Ectodermal cell (in vitro differentiated cells): Measurements from ENCODE around the gene HACE1.
"Not testable (repeated sequence)": the region's sequence is repeated elsewhere in the genome, so short reads cannot be mapped to it uniquely, and the experiment has no call there.

Experiments used
- H3K27ac ChIP-seq: 2 replicates; pipeline ENCODE4 v1.7.0; 2013; ENCODE audit warnings: mild to moderate bottlenecking, low read depth, low read length; ENCODE audit not compliant: insufficient read depth, poor library complexity, severe bottlenecking
- H3K27me3 ChIP-seq: 2 replicates; pipeline ENCODE4 v1.7.0; 2013; ENCODE audit warnings: mild to moderate bottlenecking, low read length; ENCODE audit not compliant: insufficient read depth, control insufficient read depth, poor library complexity, severe bottlenecking
- H3K36me3 ChIP-seq: one replicate; pipeline ENCODE4 v1.7.0; 2013; ENCODE audit warnings: low read length; ENCODE audit not compliant: control insufficient read depth, insufficient read depth
- H3K4me1 ChIP-seq: one replicate; pipeline ENCODE4 v1.7.0; 2013; ENCODE audit warnings: low read length; ENCODE audit not compliant: control insufficient read depth, insufficient read depth
- H3K4me3 ChIP-seq: 2 replicates; pipeline ENCODE4 v1.7.0; 2013; ENCODE audit warnings: low read depth, low read length, control low read depth; ENCODE audit not compliant: insufficient read depth
- H3K9me3 ChIP-seq: 2 replicates; pipeline ENCODE4 v1.7.0; 2013; ENCODE audit warnings: mild to moderate bottlenecking, low read length, moderate library complexity; ENCODE audit not compliant: control insufficient read depth
- WGBS, 2 experiments: methylation state at CpG; one replicate each; pipeline ENCODE4 v1.1.7; 2013; ENCODE audit warnings: missing lambda C conversion rate in 2 of 2; 5-methylcytosine and 5-hydroxymethylcytosine counted together

HACE1 gene

GRCh38 chr6:104835782-104836181 is 23.9 kb downstream of the HACE1 start:
- H3K4me1 ChIP-seq = no peaks in the 10 kb centered on the region
- H3K27ac ChIP-seq = no peak overlapping the region
- H3K4me3 ChIP-seq = no peak overlapping the region
- no peaks in the 10 kb centered on the region for H3K27me3 ChIP-seq
- no peaks in the 10 kb centered on the region for H3K9me3 ChIP-seq
- peaks cover 24% of the 10 kb centered on the region for H3K36me3 ChIP-seq

GRCh38 chr6:104829183-104829958 is 30.3 kb downstream of the HACE1 start:
- WGBS, 2 experiments = 90 to 95% methylated on average over 1 of the region's 1 CpG

GRCh38 chr6:104828478-104828877 is 31.2 kb downstream of the HACE1 start:
- H3K27me3 ChIP-seq = no peaks in the 10 kb centered on the region
- no peak overlapping the region for H3K27ac ChIP-seq
- no peak overlapping the region for H3K4me3 ChIP-seq
- WGBS, 2 experiments = no CpG with 5 or more reads among the region's 1 CpG
- no peaks in the 10 kb centered on the region for H3K9me3 ChIP-seq
- no peaks in the 10 kb centered on the region for H3K4me1 ChIP-seq
- peaks cover 10% of the 10 kb centered on the region for H3K36me3 ChIP-seq

More at GRCh38 chr6:104829183-104829958, 30.3 kb downstream of the HACE1 start:
- Histone ChIP-seq H3K9me3 (no peaks in the 10 kb centered on the region), H3K27ac (no peak overlapping the region), H3K27me3 (no peaks in the 10 kb centered on the region), H3K4me1 (no peaks in the 10 kb centered on the region), H3K4me3 (no peak overlapping the region), H3K36me3 (peaks cover 15% of the 10 kb centered on the region)

GRCh38 chr6:104820820-104821219 is 38.9 kb downstream of the HACE1 start:
- not testable (repeated sequence) for H3K4me1 ChIP-seq, H3K27me3 ChIP-seq, H3K9me3 ChIP-seq, H3K4me3 ChIP-seq, H3K36me3 ChIP-seq, H3K27ac ChIP-seq
- WGBS, 2 experiments = 84 to 97% methylated on average over 4 of the region's 4 CpGs

GRCh38 chr6:104816125-104816524 is 43.6 kb downstream of the HACE1 start:
- no peaks in the 10 kb centered on the region for H3K4me1 ChIP-seq
- no peaks in the 10 kb centered on the region for H3K27me3 ChIP-seq
- no peaks in the 10 kb centered on the region for H3K36me3 ChIP-seq
- no peak overlapping the region for H3K27ac ChIP-seq
- H3K4me3 ChIP-seq = no peak overlapping the region
- H3K9me3 ChIP-seq = no peaks in the 10 kb centered on the region
- 90 to 95% methylated on average over 3 of the region's 3 CpGs for whole genome bisulfite sequencing, 2 experiments

- H3K4me3 ChIP-seq = no peak overlapping the region
- 95 to 97% methylated on average over 2 of the region's 2 CpGs for WGBS, 2 experiments
- H3K27me3 ChIP-seq = no peaks in the 10 kb centered on the region
- no peak overlapping the region for H3K27ac ChIP-seq
- no peaks in the 10 kb centered on the region for H3K4me1 ChIP-seq
- no peaks in the 10 kb centered on the region for H3K9me3 ChIP-seq
- no peaks in the 10 kb centered on the region for H3K36me3 ChIP-seq
Measured at GRCh38 chr6:104814743-104815142, 45.0 kb downstream of the HACE1 start.

- Histone ChIP-seq H3K36me3 (no peaks in the 10 kb centered on the region), H3K27me3 (no peaks in the 10 kb centered on the region), H3K27ac (no peak overlapping the region), H3K4me3 (no peak overlapping the region), H3K9me3 (no peaks in the 10 kb centered on the region), H3K4me1 (no peaks in the 10 kb centered on the region)
- 93 to 100% methylated on average over 1 of the region's 2 CpGs for WGBS, 2 experiments
Measured at GRCh38 chr6:104813552-104813951, 46.2 kb downstream of the HACE1 start.

- Histone ChIP-seq H3K27ac (peak overlapping the region; percentile 2), H3K4me1 (no peaks in the 10 kb centered on the region), H3K36me3 (no peaks in the 10 kb centered on the region), H3K9me3 (no peaks in the 10 kb centered on the region), H3K4me3 (no peak overlapping the region), H3K27me3 (no peaks in the 10 kb centered on the region)
- 94% methylated on average over 3 of the region's 3 CpGs for WGBS, 2 experiments
Measured at GRCh38 chr6:104809116-104809515, 50.6 kb downstream of the HACE1 start.

GRCh38 chr6:104805335-104805734 is 54.4 kb downstream of the HACE1 start:
- H3K27me3 ChIP-seq, H3K4me1 ChIP-seq, H3K9me3 ChIP-seq, H3K27ac ChIP-seq, H3K4me3 ChIP-seq, H3K36me3 ChIP-seq: not testable (repeated sequence)
- 96 to 97% methylated on average over 4 of the region's 4 CpGs for WGBS, 2 experiments

- H3K27me3 ChIP-seq = no peaks in the 10 kb centered on the region
- no peaks in the 10 kb centered on the region for H3K9me3 ChIP-seq
- H3K4me3 ChIP-seq = no peak overlapping the region
- H3K36me3 ChIP-seq = no peaks in the 10 kb centered on the region
- 89 to 100% methylated on average over 2 to 3 of the region's 3 CpGs for WGBS, 2 experiments
- no peak overlapping the region for H3K27ac ChIP-seq
- H3K4me1 ChIP-seq = no peaks in the 10 kb centered on the region
Measured at GRCh38 chr6:104799134-104799657, 60.5 kb downstream of the HACE1 start.
